Motor neuron (in vitro differentiated cells): Measurements from ENCODE around the gene POLR2L. TPM values are rescaled to one million over a fixed set of nuclear protein-coding genes. Genes with fewer than 3 reads are reported as not detected.
A peak's percentile ranks its signal among the peaks of the same experiment; 100 is the strongest.

Source experiments
- ATAC-seq, 8 experiments: fragments of 200-7000 bp; cut with Tn5 transposase; replicated peaks in 6 of 8; 2 replicates each; pipeline ENCODE4 v1.8.0; 2021; ENCODE audit warnings: mild to moderate bottlenecking in 8 of 8, moderate library complexity in 8 of 8
- H3K27ac ChIP-seq, 2 donors: fragments of 250-450 bp; sonication (Bioruptor Pico); 2 replicates each; pipeline ENCODE4 v1.9.0; 2021; ENCODE audit warnings: antibody characterized with exemption in 2 of 2, mild to moderate bottlenecking in 2 of 2, moderate library complexity in 1 of 2
- H3K4me1 ChIP-seq, 2 donors: fragments of 250-450 bp; sonication (Bioruptor Pico); replicated peaks in 1 of 2; 2 replicates each; pipeline ENCODE4 v1.6.1; 2021; ENCODE audit warnings: antibody characterized with exemption in 2 of 2, mild to moderate bottlenecking in 2 of 2, moderate library complexity in 1 of 2
- H3K4me3 ChIP-seq, 5 donors: fragments of 250-450 bp; sonication (Bioruptor Pico); 2 replicates each; pipeline ENCODE4 v1.9.0; 2021; ENCODE audit warnings: antibody characterized with exemption in 5 of 5, mild to moderate bottlenecking in 5 of 5, moderate library complexity in 4 of 5
- WGBS, 10 experiments: fragments of 450-650 bp; shearing (Covaris generic); methylation state at CpG; one replicate each; pipeline ENCODE4 v1.0.0; 2022; 5-methylcytosine and 5-hydroxymethylcytosine counted together
- in situ Hi-C, 9 experiments: fragments of 400-800 bp; cut with MboI; loops; one replicate each; pipeline ENCODE4 v1.15.0; 2021; ENCODE audit warnings: low sequenced_read_pairs in 9 of 9, low pct_unique_long_range_greater_than_20kb in 2 of 9; ENCODE audit not compliant: unreplicated experiment in 9 of 9
- total RNA-seq, 8 experiments: library from RNA; unstranded; fragments of 300-600 nt; gene quantifications; 2 replicates each; pipeline versions ENCODE4 v1.2.3 to v1.2.4, GENCODE V29; 2022

POLR2L gene
- total RNA-seq, 8 experiments from 2014 or later = 51.4 to 290 (median 137) TPM

- no peak overlapping the region for H3K4me3 ChIP-seq
- H3K27ac ChIP-seq = no peak overlapping the region
- H3K4me1 ChIP-seq = peaks cover 32 to 51% of the 10 kb centered on the region in 2 donors
- in situ Hi-C loops = no loop called here
- ATAC-seq = no peak
- WGBS, 10 experiments = 72 to 80% methylated on average over 2 of the region's 7 CpGs; no CpG with 5 or more reads in 8 of the 10 experiments
Observed at GRCh38 chr11:793556-793955, 48.8 kb downstream of the POLR2L start.

- H3K4me3 ChIP-seq = no peak overlapping the region
- WGBS, 10 experiments = 98 to 100% methylated on average over 2 to 7 of the region's 13 CpGs; no CpG with 5 or more reads in 8 of the 10 experiments
- ATAC-seq = no peak
- in situ Hi-C loops = no loop called here
- no peak overlapping the region for H3K27ac ChIP-seq
- peaks cover 30 to 51% of the 10 kb centered on the region in 2 donors for H3K4me1 ChIP-seq
Observed at GRCh38 chr11:792873-793272, 49.5 kb downstream of the POLR2L start.

- H3K27ac ChIP-seq = no peak overlapping the region
- H3K4me3 ChIP-seq = no peak overlapping the region
- no peak for ATAC-seq
- H3K4me1 ChIP-seq = peaks cover 30 to 51% of the 10 kb centered on the region in 2 donors
- in situ Hi-C loops = no loop called here
- 100% methylated on average over 2 of the region's 15 CpGs; no CpG with 5 or more reads in 9 of the 10 experiments for WGBS, 10 experiments
Observed at GRCh38 chr11:792535-792821, 49.9 kb downstream of the POLR2L start.

- H3K4me1 ChIP-seq = peaks cover 30 to 51% of the 10 kb centered on the region in 2 donors
- ATAC-seq = no peak
- in situ Hi-C loops = no loop called here
- no peak overlapping the region for H3K4me3 ChIP-seq
- H3K27ac ChIP-seq = no peak overlapping the region
- WGBS, 10 experiments = 91 to 100% methylated on average over 1 to 10 of the region's 49 CpGs; no CpG with 5 or more reads in 8 of the 10 experiments
Observed at GRCh38 chr11:791658-792534, 50.4 kb downstream of the POLR2L start.

- Histone ChIP-seq H3K4me3 (no peak overlapping the region), H3K4me1 (peaks cover 25 to 43% of the 10 kb centered on the region in 2 donors), H3K27ac (no peak overlapping the region)
- peak; percentile 31 to 69 (median 54) for ATAC-seq
- in situ Hi-C loops = no loop called here
- WGBS, 10 experiments = 43 to 100% (median 68%) methylated on average over 1 to 5 of the region's 18 CpGs; no CpG with 5 or more reads in 6 of the 10 experiments
Observed at GRCh38 chr11:790721-791564, 51.4 kb downstream of the POLR2L start.

- peak within 1 kb of the TSS; percentile 68 to 80 for H3K27ac ChIP-seq
- peaks cover 15 to 33% of the 10 kb centered on the region in 2 donors for H3K4me1 ChIP-seq
- H3K4me3 ChIP-seq = peak within 1 kb of the TSS; percentile 35 to 58 (median 49)
- in situ Hi-C loops = no loop called here
- ATAC-seq = peak; percentile 6 to 60 (median 42)
- WGBS, 10 experiments = 50% methylated on average over 2 of the region's 44 CpGs; no CpG with 5 or more reads in 9 of the 10 experiments
Observed at GRCh38 chr11:789943-790342, 52.4 kb downstream of the POLR2L start, which contains the start of gene CEND1. TSS of gene CEND1 (minus strand) at chr11:790090. CDS start at chr11:788576, 1,514 bp downstream.

Other genes starting within 250 kb of the POLR2L start
- gene IRF7, start 226.6 kb downstream of the POLR2L start, total RNA-seq = 10 to 100 TPM; 10.2 to 27.9 (median 17.0) TPM
- 1 to 10 TPM in 3 of 8 experiments, under 1 TPM in 5; 0.31 to 1.3 (median 0.51) TPM for gene CDHR5, start 217.6 kb downstream of the POLR2L start, total RNA-seq
- not detected for gene SCT, start 215.3 kb downstream of the POLR2L start, total RNA-seq
- gene DRD4, start 205.3 kb downstream of the POLR2L start, total RNA-seq = 1 to 10 TPM in 1 of 8 experiments, under 1 TPM in 4, not detected in 3; 0.22 to 1.8 (median 0.93) TPM
- 10 to 100 TPM; 38.5 to 81.6 (median 54.3) TPM for gene DEAF1, start 147.3 kb downstream of the POLR2L start, total RNA-seq
- 10 to 100 TPM; 11.8 to 47.1 (median 20.9) TPM for gene TMEM80, start 146.7 kb downstream of the POLR2L start, total RNA-seq
- 10 to 100 TPM in 3 of 8 experiments, 1 to 10 TPM in 5; 1.2 to 41.9 (median 7.9) TPM for gene EPS8L2, start 136.3 kb downstream of the POLR2L start, total RNA-seq
- 100 to 1,000 TPM in 3 of 8 experiments, 10 to 100 TPM in 5; 62.3 to 304 (median 94.6) TPM for gene TALDO1, start 95.1 kb downstream of the POLR2L start, total RNA-seq
- 10 to 100 TPM; 22.8 to 70.1 (median 38.0) TPM for gene GATD1, start 65.0 kb downstream of the POLR2L start, total RNA-seq
- 10 to 100 TPM in 5 of 8 experiments, 1 to 10 TPM in 3; 1.8 to 21.7 (median 15.3) TPM for gene CEND1, start 52.4 kb downstream of the POLR2L start, total RNA-seq
- gene SLC25A22, start 44.2 kb downstream of the POLR2L start, total RNA-seq = 10 to 100 TPM; 21.4 to 45.6 (median 31.7) TPM
- 10 to 100 TPM in 6 of 8 experiments, 1 to 10 TPM in 2; 9.0 to 20.0 (median 12.4) TPM for gene PIDD1, start 37.3 kb downstream of the POLR2L start, total RNA-seq
- gene RPLP2, start 32.6 kb downstream of the POLR2L start, total RNA-seq = 1,000 to 10,000 TPM; 1,135 to 2,145 (median 1,757) TPM
- 10 to 100 TPM in 7 of 8 experiments, 1 to 10 TPM in 1; 5.2 to 58.7 (median 13.1) TPM for gene PNPLA2, start 23.6 kb downstream of the POLR2L start, total RNA-seq
- 10 to 100 TPM in 2 of 8 experiments, 1 to 10 TPM in 6; 3.7 to 15.5 (median 4.8) TPM for gene CRACR2B, start 14.6 kb downstream of the POLR2L start, total RNA-seq
- gene CD151, start 9.6 kb downstream of the POLR2L start, total RNA-seq = 100 to 1,000 TPM in 4 of 8 experiments, 10 to 100 TPM in 4; 43.0 to 311 (median 121) TPM
- gene TSPAN4, start 323 bp upstream of the POLR2L start, total RNA-seq = 100 to 1,000 TPM in 1 of 8 experiments, 10 to 100 TPM in 7; 30.9 to 110 (median 41.9) TPM
- 10 to 100 TPM; 48.5 to 96.3 (median 66.8) TPM for gene CHID1, start 68.3 kb upstream of the POLR2L start, total RNA-seq
- 10 to 100 TPM; 31.3 to 78.4 (median 45.8) TPM for gene AP2A2, start 83.3 kb upstream of the POLR2L start, total RNA-seq
- 1 to 10 TPM in 3 of 8 experiments, under 1 TPM in 5; under 0.01 to 1.9 (median 0.82) TPM for gene MUC6, start 194.2 kb upstream of the POLR2L start, total RNA-seq
- 1 to 10 TPM in 3 of 8 experiments, under 1 TPM in 4, not detected in 1; 0.05 to 2.3 (median 0.67) TPM for gene MUC2, start 232.3 kb upstream of the POLR2L start, total RNA-seq